M059J (cell line): Measurements from ENCODE around the gene LZTFL1. TPM values are rescaled to one million over a fixed set of nuclear protein-coding genes. Genes with fewer than 3 reads are reported as not detected.

ENCODE experiments used
- DNase-seq: peaks from one replicate; pipeline ENCODE4 v3.0.0-alpha.2; 2012; ENCODE audit warnings: low read depth
- total RNA-seq: library from RNA; depleted of rRNA; stranded (reverse); fragments of >200 nt; shearing (Covaris generic); gene quantifications from 2 replicates; pipeline ENCODE4 v1.2.3, GENCODE V29; 2014; rRNA removed

LZTFL1 gene
- 15.9 and 18.0 TPM in 2 replicates for total RNA-seq

GRCh38 chr3:45841757-45842491 is at the start of gene LZTFL1:
Gene LZTFL1 (minus strand): TSS chr3:45842119. CDS start chr3:45841991, 128 bp downstream.
- peak; percentile 95 for DNase-seq

GRCh38 chr3:45890405-45890804 is 48.5 kb upstream of the LZTFL1 start:
- DNase-seq, result peak; percentile 35

GRCh38 chr3:45889337-45889736 is 47.4 kb upstream of the LZTFL1 start:
- DNase-seq, result no peak

- no peak for DNase-seq
These were observed 46.0 kb upstream of the LZTFL1 start for GRCh38 chr3:45887759-45888511.

GRCh38 chr3:45887285-45887684 is 45.4 kb upstream of the LZTFL1 start:
- DNase-seq, result no peak

- no peak for DNase-seq
These were observed 44.2 kb upstream of the LZTFL1 start, which contains the start of gene CCR9 for GRCh38 chr3:45885979-45886705. Gene CCR9 (plus strand): TSS chr3:45886543. CDS start chr3:45894934, 8,391 bp downstream.

- DNase-seq, result no peak
These were observed 42.7 kb upstream of the LZTFL1 start for GRCh38 chr3:45884368-45885201.

GRCh38 chr3:45881078-45882022 is 39.4 kb upstream of the LZTFL1 start:
- peak; percentile 70 for DNase-seq

- no peak for DNase-seq
These were observed 38.8 kb upstream of the LZTFL1 start for GRCh38 chr3:45880725-45881077.

- no peak for DNase-seq
These were observed 36.2 kb upstream of the LZTFL1 start for GRCh38 chr3:45878124-45878523.

- no peak for DNase-seq
These were observed 32.9 kb upstream of the LZTFL1 start for GRCh38 chr3:45874677-45875346.

GRCh38 chr3:45873638-45874037 is 31.7 kb upstream of the LZTFL1 start:
- no peak for DNase-seq

- DNase-seq, result no peak
These were observed 31.1 kb upstream of the LZTFL1 start for GRCh38 chr3:45873036-45873435.

GRCh38 chr3:45872569-45872968 is 30.6 kb upstream of the LZTFL1 start:
- DNase-seq, result no peak

- DNase-seq, result no peak
These were observed 29.9 kb upstream of the LZTFL1 start for GRCh38 chr3:45871780-45872179.

- DNase-seq, result no peak
These were observed 28.2 kb upstream of the LZTFL1 start for GRCh38 chr3:45870099-45870498.

- DNase-seq, result no peak
These were observed 27.7 kb upstream of the LZTFL1 start for GRCh38 chr3:45869638-45870037.

GRCh38 chr3:45868650-45869049 is 26.7 kb upstream of the LZTFL1 start:
- no peak for DNase-seq

- DNase-seq, result no peak
These were observed 26.3 kb upstream of the LZTFL1 start for GRCh38 chr3:45868213-45868612.

GRCh38 chr3:45865563-45865962 is 23.6 kb upstream of the LZTFL1 start:
- no peak for DNase-seq
